PC-3 (cell line): ENCODE results near the gene ZNF627. TPM values are rescaled to one million over a fixed set of nuclear protein-coding genes. Genes with fewer than 3 reads are reported as not detected.

Source experiments
- ATAC-seq: fragments of 200-7000 bp; cut with Tn5 transposase; 2 replicates; pipeline ENCODE4 v1.9.1; 2020; ENCODE audit warnings: mild to moderate bottlenecking, moderate library complexity
- BruUV-seq: library from RNA; stranded (reverse); fragments of 400-500 nt; replicated peaks from 2 replicates; lab custom pipeline; 2021; lab: Mats Ljungman, UMichigan
- CTCF ChIA-PET: fragments of 300-600 bp; sonication (Branson Sonifier 250); formaldehyde crosslinking; loops from one replicate; lab custom pipeline; 2022; ENCODE audit warnings: antibody characterized with exemption; lab: Charles Lee
- POLR2A ChIA-PET: fragments of 300-600 bp; sonication (Branson Sonifier 250); formaldehyde crosslinking; loops from one replicate; lab custom pipeline; 2022; ENCODE audit warnings: antibody characterized with exemption; ENCODE audit not compliant: unreplicated experiment; lab: Charles Lee
- DNase-seq: peaks from one replicate; pipeline ENCODE4 v3.0.0-alpha.2; 2015
- H2AFZ ChIP-seq: fragments of 300-600 bp; sonication (generic); 2 replicates; pipeline ENCODE4 v1.6.0; 2016; ENCODE audit warnings: antibody characterized with exemption, low read length
- H3F3A ChIP-seq: fragments of 300-600 bp; sonication (generic); one replicate; pipeline ENCODE4 v1.6.0; 2017; ENCODE audit warnings: antibody characterized with exemption, low read length, control low read depth, mild to moderate bottlenecking; ENCODE audit not compliant: unreplicated experiment
- H3K27ac ChIP-seq: fragments of 300-600 bp; sonication (generic); 2 replicates; pipeline ENCODE4 v1.5.1; 2016; ENCODE audit warnings: mild to moderate bottlenecking, low read length
- H3K27me3 ChIP-seq: fragments of 300-600 bp; sonication (generic); 2 replicates; pipeline ENCODE4 v1.6.1; 2016; ENCODE audit warnings: low read length, mixed read lengths
- H3K36me3 ChIP-seq: fragments of 300-600 bp; sonication (generic); 2 replicates; pipeline ENCODE4 v1.6.1; 2016; ENCODE audit warnings: low read depth, mixed run types, low read length, mixed read lengths
- H3K4me1 ChIP-seq: fragments of 300-600 bp; sonication (generic); 2 replicates; pipeline ENCODE4 v1.5.1; 2016; ENCODE audit warnings: low read length; ENCODE audit not compliant: insufficient read depth
- H3K4me2 ChIP-seq: fragments of 300-600 bp; sonication (generic); 2 replicates; pipeline ENCODE4 v1.6.0; 2016; ENCODE audit warnings: low read length
- H3K4me3 ChIP-seq: fragments of 300-600 bp; sonication (generic); 2 replicates; pipeline ENCODE4 v1.5.1; 2016; ENCODE audit warnings: mild to moderate bottlenecking, low read length, mixed read lengths
- H3K79me2 ChIP-seq: fragments of 300-600 bp; sonication (generic); 2 replicates; pipeline ENCODE4 v1.6.1; 2017; ENCODE audit warnings: low read length, mixed read lengths
- H3K9ac ChIP-seq: fragments of 300-600 bp; sonication (generic); 2 replicates; pipeline ENCODE4 v1.6.0; 2016; ENCODE audit warnings: mild to moderate bottlenecking, low read length
- H3K9me2 ChIP-seq: fragments of 300-600 bp; sonication (generic); replicated peaks from 2 replicates; pipeline ENCODE4 v1.6.1; 2016; ENCODE audit warnings: mixed run types, low read length, mixed read lengths
- H3K9me3 ChIP-seq: fragments of 300-600 bp; sonication (generic); 2 replicates; pipeline ENCODE4 v1.6.1; 2016; ENCODE audit warnings: low read length, mixed read lengths
- H4K20me1 ChIP-seq: fragments of 300-600 bp; sonication (generic); 2 replicates; pipeline ENCODE4 v1.6.1; 2016; ENCODE audit warnings: low read length, mixed read lengths
- CTCF ChIP-seq: fragments of 300-600 bp; sonication (generic); conservative IDR thresholded peaks from 2 replicates; pipeline ENCODE4 v1.5.1; 2017; ENCODE audit warnings: antibody characterized with exemption, low read depth, mild to moderate bottlenecking, low read length
- EZH2 ChIP-seq: fragments of 300-600 bp; sonication (generic); IDR thresholded peaks from one replicate; pipeline ENCODE4 v1.6.1; 2017; ENCODE audit warnings: antibody characterized with exemption, mild to moderate bottlenecking, low read length; ENCODE audit not compliant: unreplicated experiment
- EZH2phosphoT487 ChIP-seq: fragments of 300-600 bp; sonication (generic); IDR thresholded peaks from 2 replicates; pipeline ENCODE4 v1.6.1; 2018; ENCODE audit warnings: mild to moderate bottlenecking, antibody characterized with exemption, low read length, borderline replicate concordance
- intact Hi-C: fragments of 100-400 bp; cut with micrococcal nuclease; formaldehyde crosslinking; loops from 2 replicates; pipeline ENCODE4 v1.9.0; 2023
- total RNA-seq: library from RNA; depleted of rRNA; stranded (reverse); fragments of >200 nt; gene quantifications from 2 replicates; pipeline ENCODE4 v1.2.3, GENCODE V29; 2014

The ZNF627 gene
- total RNA-seq, 1 experiment from 2014 or later: 14.2 TPM

- peak; percentile 63 for ATAC-seq
- Histone ChIP-seq H3K36me3 (no peaks in the 10 kb centered on the region), H3K9ac (0 out of 2 replicates have a peak overlapping the region, but pooled peaks have one; percentile 17), H3K79me2 (no peaks in the 10 kb centered on the region), H3K27ac (no peak overlapping the region), H3F3A (no peaks in the 10 kb centered on the region), H3K4me3 (peak overlapping the region; percentile 62), H2AFZ (peak overlapping the region; percentile 88), H3K9me3 (no peaks in the 10 kb centered on the region), H3K27me3 (no peaks in the 10 kb centered on the region), H4K20me1 (no peaks in the 10 kb centered on the region), H3K4me1 (0 out of 2 replicates have a peak, but pooled peaks cover 5% of the 10 kb centered on the region), H3K9me2 (no peaks in the 10 kb centered on the region), H3K4me2 (peak overlapping the region; percentile 90)
- ChIA-PET POLR2A (no interaction called here), CTCF (interaction anchor here (1.0 kb wide), 1 partner anchor 30 kb away, joined by 7 read pairs; the partner anchor contains the start of gene ELOF1)
- BruUV-seq: no TSS peak
- intact Hi-C loops: loop anchor here (2.0 to 5.0 kb wide), 3 partner anchors 29 to 91 kb away; partner anchors contain the start of genes CNN1 and ELOF1
- DNase-seq: no peak
- no peak for TF ChIP-seq EZH2phosphoT487
These were observed 9.2 kb upstream of the ZNF627 start for GRCh38 chr19:11587975-11588631.

GRCh38 chr19:11594084-11594483 lies 3.2 kb upstream of the ZNF627 start:
- intact Hi-C loops: no loop called here
- Histone ChIP-seq H3K27ac (no peak overlapping the region), H3K4me1 (peaks cover 6% of the 10 kb centered on the region), H3K79me2 (peaks cover 18% of the 10 kb centered on the region), H3K4me2 (no peak overlapping the region), H2AFZ (no peak overlapping the region), H3K27me3 (no peaks in the 10 kb centered on the region), H3K36me3 (no peaks in the 10 kb centered on the region), H4K20me1 (peaks cover 9% of the 10 kb centered on the region; the same call in 1 of the 2 replicates), H3K9me2 (no peaks in the 10 kb centered on the region), H3K9ac (no peak overlapping the region), H3K4me3 (no peak overlapping the region), H3F3A (no peaks in the 10 kb centered on the region), H3K9me3 (no peaks in the 10 kb centered on the region)
- BruUV-seq: no TSS peak
- TF ChIP-seq CTCF (no peak), EZH2 (no peak), EZH2phosphoT487 (no peak)
- POLR2A ChIA-PET: no interaction called here
- CTCF ChIA-PET: no interaction called here
- ATAC-seq (no peak), DNase-seq (no peak)

GRCh38 chr19:11596156-11596555 lies 1.1 kb upstream of the ZNF627 start:
- Histone ChIP-seq H2AFZ (no peak overlapping the region), H3K9ac (no peak overlapping the region), H3K79me2 (peaks cover 38% of the 10 kb centered on the region), H3K27ac (no peak overlapping the region), H3K27me3 (no peaks in the 10 kb centered on the region), H3K4me2 (no peak overlapping the region), H3K36me3 (no peaks in the 10 kb centered on the region), H3K9me3 (no peaks in the 10 kb centered on the region), H3K9me2 (no peaks in the 10 kb centered on the region), H3K4me1 (peaks cover 6% of the 10 kb centered on the region), H3F3A (no peaks in the 10 kb centered on the region), H3K4me3 (no peak overlapping the region), H4K20me1 (peaks cover 9% of the 10 kb centered on the region; the same call in 1 of the 2 replicates)
- ATAC-seq: no peak
- DNase-seq: no peak
- TF ChIP-seq EZH2phosphoT487 (no peak), EZH2 (no peak), CTCF (no peak)
- POLR2A ChIA-PET: no interaction called here
- intact Hi-C loops: no loop called here
- no TSS peak for BruUV-seq
- CTCF ChIA-PET: no interaction called here
